PFSK-1 (cell line): ENCODE measurements around the gene ZNF414.

Experiments
- FOXP2 ChIP-seq: optimal IDR thresholded peaks from 2 replicates; pipeline ENCODE3; 2011; ENCODE audit warnings: borderline replicate concordance, control low read depth, inconsistent platforms; ENCODE audit not compliant: insufficient read depth; ENCODE audit errors: extremely low read length, extremely low read depth
- POLR2AphosphoS5 ChIP-seq: IDR thresholded peaks from 2 replicates; pipeline ENCODE4 v1.6.1; 2012; ENCODE audit warnings: low read depth, mild to moderate bottlenecking, control low read depth, low read length, moderate library complexity
- SIN3A ChIP-seq: IDR thresholded peaks from 2 replicates; pipeline ENCODE4 v1.6.1; 2012; ENCODE audit warnings: mild to moderate bottlenecking, low read length, moderate library complexity, borderline replicate concordance; ENCODE audit not compliant: insufficient read depth
- TAF1 ChIP-seq: IDR thresholded peaks from 2 replicates; pipeline ENCODE4 v1.6.1; 2012; ENCODE audit warnings: low read length, control low read depth, borderline replicate concordance; ENCODE audit not compliant: insufficient read depth
- TF ChIP-seq, protein P1 (sequence below), 2 experiments: IDR thresholded peaks; 2 replicates each; pipeline versions ENCODE4 v1.6.1 to v1.8.0; 2011 to 2012; ENCODE audit warnings: low read depth in 2 of 2, low read length in 2 of 2, control low read depth in 1 of 2, inconsistent platforms in 1 of 2, mild to moderate bottlenecking in 1 of 2, moderate library complexity in 1 of 2; ENCODE audit not compliant: insufficient read depth in 1 of 2

The ZNF414 gene

DNA sequence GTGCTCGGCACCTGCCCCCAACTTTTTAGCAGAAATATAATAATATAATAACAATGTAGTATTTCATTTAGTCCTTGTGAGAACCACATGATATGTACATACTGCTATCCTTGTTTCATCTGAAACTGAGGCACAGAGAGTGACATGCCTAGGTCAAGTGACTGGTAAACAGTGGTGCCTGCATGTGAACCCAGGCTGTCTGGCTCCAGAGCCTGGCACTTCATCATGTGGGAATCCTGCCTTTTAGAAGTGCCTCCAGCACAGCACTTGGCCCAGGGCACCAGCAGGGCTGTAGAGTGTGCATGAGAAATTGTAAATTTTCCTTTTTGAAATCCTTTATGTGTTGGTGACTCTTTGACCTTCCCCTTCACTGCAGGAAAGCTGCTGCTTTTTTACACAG, 39.0 kb downstream of the ZNF414 start:
- no peak for TF ChIP-seq SIN3A
- TF ChIP-seq FOXP2, result no peak
- TF ChIP-seq, protein P1, sequence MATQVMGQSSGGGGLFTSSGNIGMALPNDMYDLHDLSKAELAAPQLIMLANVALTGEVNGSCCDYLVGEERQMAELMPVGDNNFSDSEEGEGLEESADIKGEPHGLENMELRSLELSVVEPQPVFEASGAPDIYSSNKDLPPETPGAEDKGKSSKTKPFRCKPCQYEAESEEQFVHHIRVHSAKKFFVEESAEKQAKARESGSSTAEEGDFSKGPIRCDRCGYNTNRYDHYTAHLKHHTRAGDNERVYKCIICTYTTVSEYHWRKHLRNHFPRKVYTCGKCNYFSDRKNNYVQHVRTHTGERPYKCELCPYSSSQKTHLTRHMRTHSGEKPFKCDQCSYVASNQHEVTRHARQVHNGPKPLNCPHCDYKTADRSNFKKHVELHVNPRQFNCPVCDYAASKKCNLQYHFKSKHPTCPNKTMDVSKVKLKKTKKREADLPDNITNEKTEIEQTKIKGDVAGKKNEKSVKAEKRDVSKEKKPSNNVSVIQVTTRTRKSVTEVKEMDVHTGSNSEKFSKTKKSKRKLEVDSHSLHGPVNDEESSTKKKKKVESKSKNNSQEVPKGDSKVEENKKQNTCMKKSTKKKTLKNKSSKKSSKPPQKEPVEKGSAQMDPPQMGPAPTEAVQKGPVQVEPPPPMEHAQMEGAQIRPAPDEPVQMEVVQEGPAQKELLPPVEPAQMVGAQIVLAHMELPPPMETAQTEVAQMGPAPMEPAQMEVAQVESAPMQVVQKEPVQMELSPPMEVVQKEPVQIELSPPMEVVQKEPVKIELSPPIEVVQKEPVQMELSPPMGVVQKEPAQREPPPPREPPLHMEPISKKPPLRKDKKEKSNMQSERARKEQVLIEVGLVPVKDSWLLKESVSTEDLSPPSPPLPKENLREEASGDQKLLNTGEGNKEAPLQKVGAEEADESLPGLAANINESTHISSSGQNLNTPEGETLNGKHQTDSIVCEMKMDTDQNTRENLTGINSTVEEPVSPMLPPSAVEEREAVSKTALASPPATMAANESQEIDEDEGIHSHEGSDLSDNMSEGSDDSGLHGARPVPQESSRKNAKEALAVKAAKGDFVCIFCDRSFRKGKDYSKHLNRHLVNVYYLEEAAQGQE (IDR thresholded peaks at IDR 0.05; ENCODE audit: insufficient read depth in 1 of 2, low read depth in 2 of 2, low read length in 2 of 2), result no peak
- no peak for TF ChIP-seq TAF1
- no peak for TF ChIP-seq POLR2AphosphoS5

DNA sequence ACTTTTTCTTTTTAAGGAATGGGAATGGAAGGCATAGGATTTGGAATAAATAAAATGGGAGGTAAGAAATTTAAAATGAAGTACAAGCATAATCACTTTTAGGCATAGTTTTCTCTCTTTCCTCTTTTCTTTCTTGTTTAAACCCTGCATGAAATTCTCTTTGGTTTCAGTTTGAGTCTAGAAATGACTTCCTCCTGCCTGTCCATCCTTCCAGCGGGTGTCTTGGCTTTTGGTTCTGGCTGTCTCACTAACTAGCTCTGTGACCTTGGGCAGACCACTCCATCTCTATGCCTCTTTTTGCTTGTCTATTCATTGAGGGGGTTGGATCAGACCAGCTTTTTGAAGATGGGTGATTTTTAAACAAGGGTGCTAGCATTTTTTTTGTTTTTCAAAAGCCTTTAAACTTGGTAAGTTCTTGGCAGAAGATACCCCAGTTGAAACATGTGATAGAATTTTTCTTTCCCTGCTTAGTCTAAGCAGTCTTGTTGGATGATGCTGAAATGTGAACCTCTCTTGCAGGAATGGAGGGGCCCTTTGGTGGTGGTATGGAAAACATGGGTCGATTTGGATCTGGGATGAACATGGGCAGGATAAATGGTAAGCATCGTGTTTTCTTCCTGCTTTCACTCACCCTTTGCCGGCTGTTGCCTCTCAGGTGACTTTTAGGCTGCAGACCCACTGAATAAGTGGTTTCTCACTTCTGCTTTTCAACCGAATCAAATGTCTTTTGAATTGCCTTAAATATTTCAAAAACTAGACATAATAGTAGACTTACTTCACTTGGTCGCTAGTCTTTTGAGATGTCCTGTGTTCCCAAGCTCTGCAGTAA, 40.1 kb downstream of the ZNF414 start:
- TF ChIP-seq, protein P1 (IDR thresholded peaks at IDR 0.05; ENCODE audit: insufficient read depth in 1 of 2, low read depth in 2 of 2, low read length in 2 of 2), result no peak
- TF ChIP-seq FOXP2, result no peak
- no peak for TF ChIP-seq TAF1
- no peak for TF ChIP-seq SIN3A
- TF ChIP-seq POLR2AphosphoS5, result no peak

DNA sequence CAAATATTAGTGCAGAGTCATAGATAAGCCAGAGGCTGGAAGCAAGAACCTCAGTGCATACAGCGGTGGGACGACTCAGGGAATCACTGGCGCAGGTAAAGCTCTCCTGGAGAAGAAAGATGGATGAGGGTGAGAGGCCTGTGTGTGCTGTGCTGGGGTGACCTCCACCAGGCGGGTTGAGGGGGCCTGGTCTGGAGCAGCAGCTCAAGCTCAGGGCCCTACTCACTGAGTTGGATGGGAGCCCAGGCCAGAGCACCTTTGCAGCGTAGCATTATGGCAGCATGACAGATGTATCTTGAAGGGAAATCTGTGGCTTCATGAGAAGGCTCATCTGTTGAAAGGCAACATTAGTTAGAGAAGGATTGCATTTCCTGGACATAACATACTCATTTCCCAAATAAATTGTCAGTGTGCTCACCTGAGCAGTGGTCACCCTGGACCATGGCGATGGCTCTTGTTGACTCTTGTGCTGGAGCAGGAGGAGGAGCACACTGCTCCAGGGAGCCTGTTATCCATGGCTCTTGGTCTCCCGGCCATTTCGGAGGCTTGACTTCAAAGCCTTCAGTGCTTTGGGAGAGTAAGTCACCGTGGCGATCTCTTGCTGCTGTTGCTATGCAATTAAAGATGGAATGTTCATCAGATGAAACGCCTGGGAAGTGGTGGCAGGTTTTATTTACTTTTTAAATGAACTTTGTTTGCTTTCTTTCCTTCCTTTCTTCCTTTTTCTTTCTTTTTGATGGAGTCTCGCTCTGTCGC, 44.2 kb downstream of the ZNF414 start:
- TF ChIP-seq TAF1, result no peak
- TF ChIP-seq SIN3A, result no peak
- TF ChIP-seq FOXP2, result no peak
- TF ChIP-seq, protein P1 (IDR thresholded peaks at IDR 0.05; ENCODE audit: insufficient read depth in 1 of 2, low read depth in 2 of 2, low read length in 2 of 2), result no peak
- TF ChIP-seq POLR2AphosphoS5, result no peak

DNA sequence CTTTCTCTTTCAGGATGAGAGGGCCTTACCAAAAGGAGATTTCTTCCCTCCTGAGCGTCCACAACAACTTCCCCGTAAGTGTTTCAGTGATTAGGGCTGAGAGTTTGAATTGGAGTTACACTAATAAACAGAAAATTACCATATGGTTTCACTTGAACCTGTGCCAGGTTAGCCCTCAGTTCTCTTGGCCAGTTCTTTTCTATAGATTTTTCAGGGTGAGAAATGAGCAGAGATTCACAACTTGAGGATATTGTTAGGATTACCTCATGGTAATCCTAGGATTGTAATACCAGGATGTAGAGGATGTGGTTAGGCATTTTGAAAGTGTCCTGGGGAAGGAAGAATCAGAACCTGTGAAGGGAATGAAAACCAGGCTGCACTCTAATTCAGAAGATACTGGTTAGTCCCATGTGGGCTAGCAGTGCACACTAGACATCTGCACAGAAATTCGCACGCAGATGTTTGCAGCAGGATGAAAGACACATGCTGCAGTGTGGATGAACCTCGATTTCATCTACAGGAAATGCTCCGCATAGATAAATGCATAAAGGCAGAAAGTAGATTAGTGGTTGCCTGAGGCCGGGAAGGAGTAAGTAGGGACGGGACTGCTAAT, 45.1 kb downstream of the ZNF414 start:
- TF ChIP-seq FOXP2, result no peak
- TF ChIP-seq TAF1, result no peak
- TF ChIP-seq, protein P1 (IDR thresholded peaks at IDR 0.05; ENCODE audit: insufficient read depth in 1 of 2, low read depth in 2 of 2, low read length in 2 of 2), result no peak
- TF ChIP-seq POLR2AphosphoS5, result no peak
- TF ChIP-seq SIN3A, result no peak
